ENCODE results near the gene SLC7A7. TPM values are rescaled to one million over a fixed set of nuclear protein-coding genes. Genes with fewer than 3 reads are reported as not detected.

SLC7A7 gene
- total and polyA plus RNA-seq, 2 of the 13 experiments (the other 11 are each of a cell fraction or from before 2014, with no cell fraction given): 0.13 to 0.63 TPM

- TF ChIP-seq KDM5A (IDR thresholded peaks at IDR 0.05; ENCODE audit: borderline replicate concordance, low read length): no peak
- TF ChIP-seq, protein P1, sequence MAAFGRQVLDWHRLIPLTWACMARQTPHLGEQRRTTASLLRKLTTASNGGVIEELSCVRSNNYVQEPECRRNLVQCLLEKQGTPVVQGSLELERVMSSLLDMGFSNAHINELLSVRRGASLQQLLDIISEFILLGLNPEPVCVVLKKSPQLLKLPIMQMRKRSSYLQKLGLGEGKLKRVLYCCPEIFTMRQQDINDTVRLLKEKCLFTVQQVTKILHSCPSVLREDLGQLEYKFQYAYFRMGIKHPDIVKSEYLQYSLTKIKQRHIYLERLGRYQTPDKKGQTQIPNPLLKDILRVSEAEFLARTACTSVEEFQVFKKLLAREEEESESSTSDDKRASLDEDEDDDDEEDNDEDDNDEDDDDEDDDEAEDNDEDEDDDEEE (CRISPR knock-in tag; IDR thresholded peaks at IDR 0.05): 0 out of 2 replicates have a peak, but pooled peaks have one; percentile 63
- TF ChIP-seq ZNF792 (CRISPR knock-in tag; IDR thresholded peaks at IDR 0.05): peak; percentile 87; the same call in 1 of the 2 replicates
- TF ChIP-seq, protein P2, sequence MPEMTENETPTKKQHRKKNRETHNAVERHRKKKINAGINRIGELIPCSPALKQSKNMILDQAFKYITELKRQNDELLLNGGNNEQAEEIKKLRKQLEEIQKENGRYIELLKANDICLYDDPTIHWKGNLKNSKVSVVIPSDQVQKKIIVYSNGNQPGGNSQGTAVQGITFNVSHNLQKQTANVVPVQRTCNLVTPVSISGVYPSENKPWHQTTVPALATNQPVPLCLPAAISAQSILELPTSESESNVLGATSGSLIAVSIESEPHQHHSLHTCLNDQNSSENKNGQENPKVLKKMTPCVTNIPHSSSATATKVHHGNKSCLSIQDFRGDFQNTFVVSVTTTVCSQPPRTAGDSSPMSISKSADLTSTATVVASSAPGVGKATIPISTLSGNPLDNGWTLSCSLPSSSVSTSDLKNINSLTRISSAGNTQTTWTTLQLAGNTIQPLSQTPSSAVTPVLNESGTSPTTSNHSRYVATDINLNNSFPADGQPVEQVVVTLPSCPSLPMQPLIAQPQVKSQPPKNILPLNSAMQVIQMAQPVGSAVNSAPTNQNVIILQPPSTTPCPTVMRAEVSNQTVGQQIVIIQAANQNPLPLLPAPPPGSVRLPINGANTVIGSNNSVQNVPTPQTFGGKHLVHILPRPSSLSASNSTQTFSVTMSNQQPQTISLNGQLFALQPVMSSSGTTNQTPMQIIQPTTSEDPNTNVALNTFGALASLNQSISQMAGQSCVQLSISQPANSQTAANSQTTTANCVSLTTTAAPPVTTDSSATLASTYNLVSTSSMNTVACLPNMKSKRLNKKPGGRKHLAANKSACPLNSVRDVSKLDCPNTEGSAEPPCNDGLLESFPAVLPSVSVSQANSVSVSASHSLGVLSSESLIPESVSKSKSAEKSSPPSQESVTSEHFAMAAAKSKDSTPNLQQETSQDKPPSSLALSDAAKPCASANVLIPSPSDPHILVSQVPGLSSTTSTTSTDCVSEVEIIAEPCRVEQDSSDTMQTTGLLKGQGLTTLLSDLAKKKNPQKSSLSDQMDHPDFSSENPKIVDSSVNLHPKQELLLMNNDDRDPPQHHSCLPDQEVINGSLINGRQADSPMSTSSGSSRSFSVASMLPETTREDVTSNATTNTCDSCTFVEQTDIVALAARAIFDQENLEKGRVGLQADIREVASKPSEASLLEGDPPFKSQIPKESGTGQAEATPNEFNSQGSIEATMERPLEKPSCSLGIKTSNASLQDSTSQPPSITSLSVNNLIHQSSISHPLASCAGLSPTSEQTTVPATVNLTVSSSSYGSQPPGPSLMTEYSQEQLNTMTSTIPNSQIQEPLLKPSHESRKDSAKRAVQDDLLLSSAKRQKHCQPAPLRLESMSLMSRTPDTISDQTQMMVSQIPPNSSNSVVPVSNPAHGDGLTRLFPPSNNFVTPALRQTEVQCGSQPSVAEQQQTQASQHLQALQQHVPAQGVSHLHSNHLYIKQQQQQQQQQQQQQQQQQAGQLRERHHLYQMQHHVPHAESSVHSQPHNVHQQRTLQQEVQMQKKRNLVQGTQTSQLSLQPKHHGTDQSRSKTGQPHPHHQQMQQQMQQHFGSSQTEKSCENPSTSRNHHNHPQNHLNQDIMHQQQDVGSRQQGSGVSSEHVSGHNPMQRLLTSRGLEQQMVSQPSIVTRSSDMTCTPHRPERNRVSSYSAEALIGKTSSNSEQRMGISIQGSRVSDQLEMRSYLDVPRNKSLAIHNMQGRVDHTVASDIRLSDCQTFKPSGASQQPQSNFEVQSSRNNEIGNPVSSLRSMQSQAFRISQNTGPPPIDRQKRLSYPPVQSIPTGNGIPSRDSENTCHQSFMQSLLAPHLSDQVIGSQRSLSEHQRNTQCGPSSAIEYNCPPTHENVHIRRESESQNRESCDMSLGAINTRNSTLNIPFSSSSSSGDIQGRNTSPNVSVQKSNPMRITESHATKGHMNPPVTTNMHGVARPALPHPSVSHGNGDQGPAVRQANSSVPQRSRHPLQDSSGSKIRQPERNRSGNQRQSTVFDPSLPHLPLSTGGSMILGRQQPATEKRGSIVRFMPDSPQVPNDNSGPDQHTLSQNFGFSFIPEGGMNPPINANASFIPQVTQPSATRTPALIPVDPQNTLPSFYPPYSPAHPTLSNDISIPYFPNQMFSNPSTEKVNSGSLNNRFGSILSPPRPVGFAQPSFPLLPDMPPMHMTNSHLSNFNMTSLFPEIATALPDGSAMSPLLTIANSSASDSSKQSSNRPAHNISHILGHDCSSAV (CRISPR knock-in tag; IDR thresholded peaks at IDR 0.05; ENCODE audit: borderline replicate concordance): peak; percentile 92; the same call in 1 of the 2 replicates
- TF ChIP-seq ARID2 (CRISPR knock-in tag; IDR thresholded peaks at IDR 0.05; ENCODE audit: borderline replicate concordance): no peak
- peak; percentile 33; the same call in 1 of the 2 replicates for TF ChIP-seq ZNF292 (CRISPR knock-in tag; IDR thresholded peaks at IDR 0.05; ENCODE audit: borderline replicate concordance, low read depth)
- TF ChIP-seq ZNF761 (CRISPR knock-in tag; conservative IDR thresholded peaks at IDR 0.05): peak; percentile 76; the same call in 1 of the 2 replicates
- TF ChIP-seq SNAPC2 (CRISPR knock-in tag; IDR thresholded peaks at IDR 0.05): 0 out of 2 replicates have a peak, but pooled peaks have one; percentile 58
- TF ChIP-seq ZNF749 (CRISPR knock-in tag; IDR thresholded peaks at IDR 0.05; ENCODE audit: borderline replicate concordance): no peak
- no peak for TF ChIP-seq ZEB1 (IDR thresholded peaks at IDR 0.05; ENCODE audit: insufficient replicate concordance, low read depth)
- TF ChIP-seq NRL (CRISPR knock-in tag; IDR thresholded peaks at IDR 0.05; ENCODE audit: borderline replicate concordance): peak; percentile 95; the same call in 1 of the 2 replicates
- TF ChIP-seq ZNF660 (CRISPR knock-in tag; IDR thresholded peaks at IDR 0.05; ENCODE audit: borderline replicate concordance, low read depth): no peak
- TF ChIP-seq, protein P3, sequence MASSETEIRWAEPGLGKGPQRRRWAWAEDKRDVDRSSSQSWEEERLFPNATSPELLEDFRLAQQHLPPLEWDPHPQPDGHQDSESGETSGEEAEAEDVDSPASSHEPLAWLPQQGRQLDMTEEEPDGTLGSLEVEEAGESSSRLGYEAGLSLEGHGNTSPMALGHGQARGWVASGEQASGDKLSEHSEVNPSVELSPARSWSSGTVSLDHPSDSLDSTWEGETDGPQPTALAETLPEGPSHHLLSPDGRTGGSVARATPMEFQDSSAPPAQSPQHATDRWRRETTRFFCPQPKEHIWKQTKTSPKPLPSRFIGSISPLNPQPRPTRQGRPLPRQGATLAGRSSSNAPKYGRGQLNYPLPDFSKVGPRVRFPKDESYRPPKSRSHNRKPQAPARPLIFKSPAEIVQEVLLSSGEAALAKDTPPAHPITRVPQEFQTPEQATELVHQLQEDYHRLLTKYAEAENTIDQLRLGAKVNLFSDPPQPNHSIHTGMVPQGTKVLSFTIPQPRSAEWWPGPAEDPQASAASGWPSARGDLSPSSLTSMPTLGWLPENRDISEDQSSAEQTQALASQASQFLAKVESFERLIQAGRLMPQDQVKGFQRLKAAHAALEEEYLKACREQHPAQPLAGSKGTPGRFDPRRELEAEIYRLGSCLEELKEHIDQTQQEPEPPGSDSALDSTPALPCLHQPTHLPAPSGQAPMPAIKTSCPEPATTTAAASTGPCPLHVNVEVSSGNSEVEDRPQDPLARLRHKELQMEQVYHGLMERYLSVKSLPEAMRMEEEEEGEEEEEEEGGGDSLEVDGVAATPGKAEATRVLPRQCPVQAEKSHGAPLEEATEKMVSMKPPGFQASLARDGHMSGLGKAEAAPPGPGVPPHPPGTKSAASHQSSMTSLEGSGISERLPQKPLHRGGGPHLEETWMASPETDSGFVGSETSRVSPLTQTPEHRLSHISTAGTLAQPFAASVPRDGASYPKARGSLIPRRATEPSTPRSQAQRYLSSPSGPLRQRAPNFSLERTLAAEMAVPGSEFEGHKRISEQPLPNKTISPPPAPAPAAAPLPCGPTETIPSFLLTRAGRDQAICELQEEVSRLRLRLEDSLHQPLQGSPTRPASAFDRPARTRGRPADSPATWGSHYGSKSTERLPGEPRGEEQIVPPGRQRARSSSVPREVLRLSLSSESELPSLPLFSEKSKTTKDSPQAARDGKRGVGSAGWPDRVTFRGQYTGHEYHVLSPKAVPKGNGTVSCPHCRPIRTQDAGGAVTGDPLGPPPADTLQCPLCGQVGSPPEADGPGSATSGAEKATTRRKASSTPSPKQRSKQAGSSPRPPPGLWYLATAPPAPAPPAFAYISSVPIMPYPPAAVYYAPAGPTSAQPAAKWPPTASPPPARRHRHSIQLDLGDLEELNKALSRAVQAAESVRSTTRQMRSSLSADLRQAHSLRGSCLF (CRISPR knock-in tag; IDR thresholded peaks at IDR 0.05; ENCODE audit: borderline replicate concordance): 0 out of 2 replicates have a peak, but pooled peaks have one; percentile 61
These were observed 6.2 kb upstream of the SLC7A7 start (continued) for GRCh38 chr14:22821193-22822015.

All from HepG2 (cell line).